Measurements from ENCODE around the gene SPACA1.
"Not testable (repeated sequence)": the region's sequence is repeated elsewhere in the genome, so short reads cannot be mapped to it uniquely, and the experiment has no call there.

SPACA1 gene, protein sequence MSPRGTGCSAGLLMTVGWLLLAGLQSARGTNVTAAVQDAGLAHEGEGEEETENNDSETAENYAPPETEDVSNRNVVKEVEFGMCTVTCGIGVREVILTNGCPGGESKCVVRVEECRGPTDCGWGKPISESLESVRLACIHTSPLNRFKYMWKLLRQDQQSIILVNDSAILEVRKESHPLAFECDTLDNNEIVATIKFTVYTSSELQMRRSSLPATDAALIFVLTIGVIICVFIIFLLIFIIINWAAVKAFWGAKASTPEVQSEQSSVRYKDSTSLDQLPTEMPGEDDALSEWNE

DNA sequence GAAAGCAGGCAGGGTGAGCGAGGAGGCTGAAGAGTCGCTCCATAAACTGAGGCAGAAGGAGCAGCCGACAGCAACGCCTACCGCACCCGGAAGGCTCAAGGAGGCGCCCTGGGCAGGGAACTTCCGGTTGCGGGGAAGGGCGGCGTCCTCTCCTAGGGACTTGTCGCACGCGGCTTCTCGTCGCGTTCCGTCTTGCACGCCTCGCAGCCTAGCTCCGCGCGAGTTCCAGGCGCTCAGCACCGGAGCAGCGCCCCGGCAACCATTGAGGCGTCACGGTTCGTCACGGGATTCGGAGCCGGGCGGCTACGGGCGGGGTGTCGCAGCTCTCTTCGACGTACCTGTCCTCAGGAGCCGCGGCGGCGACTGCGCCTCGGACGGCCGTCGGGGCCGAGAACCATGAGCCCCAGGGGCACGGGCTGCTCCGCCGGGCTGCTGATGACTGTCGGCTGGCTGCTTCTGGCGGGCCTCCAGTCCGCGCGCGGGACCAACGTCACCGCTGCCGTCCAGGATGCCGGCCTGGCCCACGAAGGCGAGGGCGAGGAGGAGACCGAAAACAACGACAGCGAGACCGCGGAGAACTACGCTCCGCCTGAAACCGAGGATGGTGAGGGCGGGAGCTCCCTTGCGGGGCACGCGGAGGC is at the start of gene SPACA1:
Gene SPACA1, plus strand, starts transcription at position 332 of the 641 bp plus-strand sequence. Its CDS starts 65 bp downstream, at position 397.
- no peak for DNase-seq (ENCODE audit: low read depth in 2 of 2)

GRCh38 chr6:88000713-88001112 is 46.9 kb upstream of the SPACA1 start:
- no peak for DNase-seq (ENCODE audit: low read depth in 2 of 2)

DNA sequence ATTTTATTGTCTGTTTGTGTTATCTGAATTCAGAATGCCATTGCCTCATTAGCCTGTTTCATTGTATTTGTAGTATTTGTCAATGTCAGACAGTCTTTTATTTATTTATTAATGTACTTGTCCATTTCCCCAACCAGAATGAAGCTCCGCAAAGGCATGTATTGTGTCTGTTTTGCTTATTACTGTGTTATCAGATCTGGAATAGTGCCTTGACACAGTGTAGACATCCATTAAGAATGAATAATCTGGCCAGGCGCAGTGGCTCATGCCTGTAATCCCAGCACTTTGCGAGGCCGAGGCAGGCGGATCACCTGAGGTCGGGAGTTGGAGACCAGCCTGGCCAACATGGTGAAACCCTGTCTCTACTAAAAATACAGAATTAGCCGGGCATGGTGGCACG is 46.4 kb upstream of the SPACA1 start:
- DNase-seq (ENCODE audit: low read depth in 2 of 2), result not testable (repeated sequence)

GRCh38 chr6:88004707-88005106 is 42.9 kb upstream of the SPACA1 start:
- no peak for DNase-seq (ENCODE audit: low read depth in 2 of 2)

GRCh38 chr6:88006557-88006956 is 41.1 kb upstream of the SPACA1 start:
- DNase-seq (ENCODE audit: low read depth in 2 of 2), result no peak

- DNase-seq (ENCODE audit: low read depth in 2 of 2), result no peak
These were observed 39.2 kb upstream of the SPACA1 start for GRCh38 chr6:88008411-88008810.

- DNase-seq (ENCODE audit: low read depth in 2 of 2), result no peak
These were observed 38.8 kb upstream of the SPACA1 start for GRCh38 chr6:88008831-88009231.

DNA sequence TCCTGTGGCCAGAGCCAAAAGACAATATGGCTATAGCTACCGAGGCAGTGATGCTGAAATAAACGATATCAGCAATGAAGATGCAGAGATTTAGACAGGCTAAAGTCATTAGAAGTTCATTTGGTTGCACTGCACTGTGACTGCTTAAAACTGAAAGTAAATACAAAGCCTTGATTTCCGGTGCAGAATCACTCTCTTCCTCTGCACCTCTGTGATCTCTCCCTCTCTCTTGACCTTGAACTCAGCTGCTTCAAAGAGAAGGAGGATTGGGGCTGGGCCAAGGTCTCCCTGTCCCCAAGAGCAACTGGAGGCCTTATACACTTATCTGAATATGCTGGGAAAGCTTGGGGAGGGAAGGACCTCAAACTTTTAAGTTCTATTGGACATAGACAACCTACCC is 34.6 kb upstream of the SPACA1 start:
- DNase-seq (ENCODE audit: low read depth in 2 of 2), result no peak

DNA sequence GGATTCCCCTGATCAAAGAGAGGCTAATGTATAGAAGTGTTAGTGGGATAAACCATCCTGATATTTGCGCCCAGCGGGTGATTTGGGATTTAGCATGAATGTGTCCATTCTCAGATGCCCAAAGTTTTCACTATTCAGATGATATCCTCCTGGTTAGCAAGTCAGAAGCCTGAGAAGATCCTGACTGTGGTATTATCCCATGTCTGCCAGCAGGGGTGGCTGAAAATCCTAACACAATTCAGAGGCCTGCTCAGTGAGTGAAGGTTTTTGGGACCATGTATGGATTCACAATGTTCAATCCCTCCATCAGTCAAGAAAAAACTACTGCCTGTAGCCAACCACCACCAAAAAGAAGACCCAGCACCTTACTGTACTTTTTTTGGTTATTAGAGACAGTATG is 34.1 kb upstream of the SPACA1 start:
- no peak for DNase-seq (ENCODE audit: low read depth in 2 of 2)

DNA sequence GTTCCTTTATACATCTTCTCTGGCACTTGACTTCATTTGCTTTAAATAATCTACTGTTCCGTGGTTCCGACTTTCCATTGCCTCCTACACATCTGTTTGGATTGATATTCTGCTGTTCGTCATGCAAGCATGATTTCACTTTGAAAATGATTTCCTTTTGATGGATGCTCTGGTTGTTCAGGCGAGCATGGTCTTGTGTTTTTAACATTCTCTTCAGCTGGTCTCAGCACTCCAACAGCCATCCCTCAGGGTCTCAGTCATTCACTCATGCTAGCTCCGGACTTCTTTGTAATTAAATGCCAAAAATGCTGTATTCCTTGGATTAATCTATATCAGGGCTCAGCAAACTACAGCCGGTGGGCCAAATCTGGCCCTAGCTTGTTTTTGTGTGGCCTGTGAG is 27.2 kb upstream of the SPACA1 start:
- DNase-seq (ENCODE audit: low read depth in 2 of 2), result no peak

- no peak for DNase-seq (ENCODE audit: low read depth in 2 of 2)
These were observed 22.9 kb upstream of the SPACA1 start for GRCh38 chr6:88024696-88025095.

GRCh38 chr6:88031550-88031949 is 16.1 kb upstream of the SPACA1 start:
- no peak for DNase-seq (ENCODE audit: low read depth in 2 of 2)

DNA sequence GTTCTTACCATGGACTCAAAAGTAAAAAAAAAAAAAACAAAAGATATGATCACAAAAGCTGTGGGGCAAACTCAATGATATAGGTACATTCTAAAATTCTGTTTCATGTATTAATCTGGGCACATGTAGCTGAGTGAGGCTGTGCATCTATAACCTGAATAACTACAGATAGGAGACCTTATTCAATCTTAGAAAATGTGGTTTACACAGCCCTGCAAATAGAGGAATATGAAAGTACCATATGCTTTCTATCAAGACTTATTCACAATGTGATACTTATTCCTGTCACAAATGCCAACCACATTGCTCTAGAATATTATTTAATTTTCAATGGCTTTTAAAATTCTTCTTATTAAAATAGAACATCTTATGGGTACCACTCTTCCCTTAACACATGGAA is 3.1 kb upstream of the SPACA1 start:
- no peak for DNase-seq (ENCODE audit: low read depth in 2 of 2)

- DNase-seq (ENCODE audit: low read depth in 2 of 2), result no peak
These were observed 2.0 kb upstream of the SPACA1 start for GRCh38 chr6:88045521-88046136.

DNA sequence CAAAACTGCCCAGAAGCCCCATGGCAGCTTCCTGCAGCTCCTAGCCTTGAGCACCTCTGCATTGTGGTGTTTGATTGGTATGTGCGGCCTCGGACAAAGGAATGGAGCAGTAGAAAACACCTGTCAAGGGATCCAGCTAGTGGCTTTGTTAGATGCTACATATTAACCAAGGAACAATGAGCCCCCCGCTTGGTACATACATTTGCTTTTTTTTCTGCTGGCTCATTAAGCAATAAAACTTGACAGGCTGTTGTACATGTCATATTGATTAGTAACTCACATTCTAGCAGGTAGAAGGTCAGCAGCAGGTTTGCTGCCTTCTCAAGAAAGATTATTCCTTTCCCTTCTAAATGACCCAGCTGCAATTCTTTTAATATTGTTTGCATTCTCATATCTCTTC is 937 bp downstream of the SPACA1 start:
- no peak for DNase-seq (ENCODE audit: low read depth in 2 of 2)

DNA sequence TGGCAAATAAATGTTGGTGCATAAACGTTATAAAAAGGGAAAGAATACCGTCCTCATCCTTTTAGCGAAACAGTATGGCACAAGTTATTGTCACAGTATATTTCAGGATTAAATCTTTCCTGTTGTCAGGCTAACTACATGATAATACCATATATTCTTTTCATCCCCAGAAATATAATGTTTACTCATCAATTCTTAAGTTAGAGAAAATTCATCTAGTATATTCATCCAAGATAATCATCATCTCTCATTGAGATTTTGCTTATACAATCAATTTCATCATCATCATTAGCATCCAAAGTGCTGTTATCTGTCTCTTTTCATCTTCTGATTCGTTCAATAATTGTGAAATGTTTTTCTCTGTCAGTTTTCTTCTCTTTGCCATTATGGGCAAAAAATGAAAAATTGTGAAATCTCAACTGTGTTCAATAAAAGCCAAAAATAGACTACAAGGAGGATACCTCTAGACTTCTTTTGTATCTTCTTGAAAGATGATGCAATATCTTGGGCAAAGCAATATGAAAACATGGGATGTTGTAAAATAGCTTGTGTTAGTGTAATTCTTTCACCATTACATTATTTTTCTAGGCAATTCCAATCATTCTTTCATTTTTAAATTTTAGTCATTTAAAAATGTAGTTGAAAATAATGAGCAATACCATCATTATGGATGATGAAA is 2.6 kb downstream of the SPACA1 start:
- DNase-seq (ENCODE audit: low read depth in 2 of 2), result no peak

DNA sequence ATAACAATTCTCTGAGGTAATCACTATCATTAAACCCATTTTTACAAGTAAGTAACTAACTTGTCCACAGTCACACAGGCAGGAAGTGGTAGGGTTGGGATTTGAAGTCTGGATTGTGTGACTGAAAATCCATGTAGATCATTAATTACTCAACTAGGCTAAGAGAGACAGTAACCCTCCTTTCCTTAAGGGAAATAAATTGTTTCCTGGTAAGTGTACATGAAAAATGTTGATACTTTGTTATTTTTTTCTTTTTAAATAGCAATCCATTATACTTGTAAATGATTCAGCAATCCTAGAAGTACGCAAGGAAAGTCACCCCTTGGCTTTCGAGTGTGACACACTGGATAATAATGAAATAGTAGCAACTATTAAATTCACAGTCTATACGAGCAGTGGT is 11.6 kb downstream of the SPACA1 start:
- DNase-seq (ENCODE audit: low read depth in 2 of 2), result no peak

DNA sequence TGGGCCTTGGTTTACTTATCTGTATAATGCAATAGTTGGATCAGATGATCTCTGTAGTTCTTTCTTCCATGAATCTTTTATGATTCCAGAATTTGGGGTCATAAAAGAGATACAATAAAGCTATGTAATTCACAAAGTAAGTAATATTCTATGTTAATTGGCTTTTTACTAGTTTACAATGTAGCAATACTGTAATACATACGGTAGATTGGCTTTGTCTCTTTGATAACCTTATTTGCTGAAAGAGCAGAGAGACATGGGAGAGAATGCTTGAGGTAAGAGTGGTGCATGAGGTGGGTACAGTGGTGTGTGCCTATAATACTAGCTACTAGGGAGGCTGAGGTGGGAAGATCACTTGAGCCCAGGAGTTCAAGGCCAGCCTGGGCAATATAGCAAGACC is 14.7 kb downstream of the SPACA1 start:
- no peak for DNase-seq (ENCODE audit: low read depth in 2 of 2)

DNA sequence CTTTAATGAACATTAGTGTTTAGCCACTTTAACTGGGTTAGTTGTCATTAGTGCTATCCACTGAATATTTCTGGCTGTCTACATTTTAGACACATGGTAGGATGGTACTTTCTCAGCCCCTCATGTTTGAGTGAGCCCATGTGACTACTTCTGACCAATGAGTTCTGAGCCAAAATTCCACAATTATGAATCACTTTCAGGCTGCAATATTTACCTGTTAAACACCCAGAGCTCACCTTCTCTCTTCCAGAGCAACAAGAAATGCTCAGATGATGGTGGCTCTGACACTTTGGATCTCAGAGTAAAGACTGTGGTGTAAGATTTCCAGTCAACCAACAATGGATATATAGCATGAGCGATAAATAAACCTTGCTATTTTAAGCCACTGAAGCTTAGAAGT is 24.8 kb downstream of the SPACA1 start:
- no peak for DNase-seq (ENCODE audit: low read depth in 2 of 2)

GRCh38 chr6:88074791-88075190 is 27.1 kb downstream of the SPACA1 start:
- DNase-seq (ENCODE audit: low read depth in 2 of 2), result no peak

DNA sequence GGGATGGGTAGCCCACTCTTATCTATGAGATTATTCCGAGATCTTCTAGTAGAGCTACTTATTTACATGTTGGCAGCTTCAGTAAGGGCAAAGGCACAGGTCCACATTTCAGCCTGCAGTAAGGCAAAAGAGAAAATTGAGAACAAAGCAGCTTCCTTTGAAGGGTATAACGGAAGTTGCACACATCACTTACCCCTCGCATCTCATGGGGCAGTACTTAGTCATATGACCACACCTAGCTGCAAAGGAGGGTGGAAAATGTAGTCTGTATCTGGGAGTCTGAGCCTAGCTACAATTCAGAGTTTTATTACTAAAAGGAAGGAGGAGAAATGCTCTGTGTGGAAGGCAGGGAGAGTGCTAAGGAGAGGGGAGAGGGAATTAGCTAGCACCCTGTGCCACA is 29.7 kb downstream of the SPACA1 start:
- no peak for DNase-seq (ENCODE audit: low read depth in 2 of 2)

- DNase-seq (ENCODE audit: low read depth in 2 of 2), result no peak
These were observed 39.2 kb downstream of the SPACA1 start for GRCh38 chr6:88086792-88087191.

DNA sequence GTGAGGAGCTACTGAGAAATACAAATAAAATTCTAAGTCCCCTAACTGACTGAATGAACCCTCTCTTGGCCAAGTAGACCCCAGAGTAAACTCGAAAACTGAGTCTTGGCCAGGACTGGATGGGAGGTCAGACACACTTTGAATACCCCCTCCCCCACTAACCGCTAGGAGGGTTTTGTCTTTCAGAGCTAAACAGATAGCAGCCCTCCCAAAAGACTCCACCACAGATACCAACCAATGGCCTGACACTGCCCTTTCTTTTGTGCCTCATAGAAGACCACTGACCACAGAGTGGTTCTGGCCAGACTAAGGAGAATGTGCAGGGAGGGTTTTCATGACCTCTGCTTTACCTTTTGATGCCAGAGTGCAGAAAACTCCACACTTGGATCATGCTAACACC is 42.1 kb downstream of the SPACA1 start:
- no peak for DNase-seq (ENCODE audit: low read depth in 2 of 2)
